SH-SY5Y (cell line): ENCODE measurements around the gene ACKR2.

ENCODE experiments used
- GATA2 ChIP-seq: IDR thresholded peaks from 2 replicates; pipeline ENCODE4 v1.6.1; 2011; ENCODE audit warnings: mild to moderate bottlenecking, low read depth, low read length
- GATA3 ChIP-seq: IDR thresholded peaks from 2 replicates; pipeline ENCODE4 v1.6.1; 2011; ENCODE audit warnings: low read depth, mild to moderate bottlenecking, low read length, moderate library complexity

The ACKR2 gene, protein sequence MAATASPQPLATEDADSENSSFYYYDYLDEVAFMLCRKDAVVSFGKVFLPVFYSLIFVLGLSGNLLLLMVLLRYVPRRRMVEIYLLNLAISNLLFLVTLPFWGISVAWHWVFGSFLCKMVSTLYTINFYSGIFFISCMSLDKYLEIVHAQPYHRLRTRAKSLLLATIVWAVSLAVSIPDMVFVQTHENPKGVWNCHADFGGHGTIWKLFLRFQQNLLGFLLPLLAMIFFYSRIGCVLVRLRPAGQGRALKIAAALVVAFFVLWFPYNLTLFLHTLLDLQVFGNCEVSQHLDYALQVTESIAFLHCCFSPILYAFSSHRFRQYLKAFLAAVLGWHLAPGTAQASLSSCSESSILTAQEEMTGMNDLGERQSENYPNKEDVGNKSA

GRCh38 chr3:42809202-42809601 lies at the start of gene ACKR2:
ACKR2 (plus strand) TSS chr3:42809445; CDS start chr3:42864503, 55,058 bp downstream.
- TF ChIP-seq GATA3 = no peak
- no peak for TF ChIP-seq GATA2

DNA sequence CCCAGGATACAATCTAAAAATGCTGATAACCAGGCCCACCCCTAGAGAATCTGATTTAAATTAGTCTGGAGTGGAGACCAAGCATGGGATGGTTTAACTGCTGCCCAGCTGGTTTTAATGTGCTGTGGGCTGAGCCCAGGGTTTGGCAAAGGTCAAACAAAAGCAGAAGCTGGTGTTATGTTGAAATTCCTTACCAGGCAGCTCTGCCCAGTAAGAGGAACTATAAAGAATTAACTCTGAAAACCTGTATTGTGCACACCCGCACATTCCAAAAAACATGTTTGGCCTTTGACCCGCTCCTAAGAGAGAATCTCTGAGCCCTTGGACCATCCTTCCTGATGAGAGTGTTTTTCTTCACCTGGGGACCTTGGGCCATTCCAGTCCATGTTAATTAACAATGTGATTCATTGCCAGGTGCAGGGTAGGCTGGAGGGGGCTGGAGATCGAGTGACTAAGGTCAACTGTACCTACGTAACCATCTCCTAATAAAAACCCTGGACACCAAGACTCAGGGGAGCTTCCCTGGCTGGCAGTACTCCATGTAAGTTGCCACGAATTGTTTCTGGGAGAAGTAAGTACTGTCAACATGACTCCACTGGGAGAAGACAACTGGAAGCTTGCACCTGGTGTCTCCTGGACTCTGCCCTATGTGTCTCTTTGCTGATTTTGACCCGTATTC lies 47.1 kb upstream of the ACKR2 start:
- no peak for TF ChIP-seq GATA2
- TF ChIP-seq GATA3 = no peak

- no peak for TF ChIP-seq GATA2
- TF ChIP-seq GATA3 = no peak
Measured at GRCh38 chr3:42763021-42763420, 46.2 kb upstream of the ACKR2 start.

GRCh38 chr3:42764115-42764514 lies 45.1 kb upstream of the ACKR2 start:
- TF ChIP-seq GATA3 = no peak
- TF ChIP-seq GATA2 = no peak

- no peak for TF ChIP-seq GATA3
- TF ChIP-seq GATA2 = no peak
Measured at GRCh38 chr3:42764561-42765295, 44.5 kb upstream of the ACKR2 start.

GRCh38 chr3:42769477-42770131 lies 39.6 kb upstream of the ACKR2 start:
- TF ChIP-seq GATA3 (no peak), GATA2 (no peak)

DNA sequence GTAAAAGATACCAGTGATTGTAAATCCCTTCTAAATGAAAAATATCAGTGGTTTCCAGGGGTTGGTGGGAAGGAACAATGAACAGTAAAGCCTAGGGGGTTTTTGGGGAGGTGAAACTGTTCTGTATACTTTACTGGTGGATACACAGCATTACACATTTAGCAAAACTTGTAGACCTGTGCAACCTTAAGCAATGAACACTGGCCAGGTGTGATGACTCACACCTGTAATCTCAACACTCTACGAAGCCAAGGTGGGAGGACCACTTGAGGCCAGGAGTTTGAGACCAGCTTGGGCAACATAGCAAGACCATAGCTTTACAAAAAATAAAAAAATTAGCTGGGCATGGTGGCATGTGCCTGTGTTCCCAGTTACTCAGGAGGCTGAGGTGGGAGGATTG lies 38.0 kb upstream of the ACKR2 start:
- no peak for TF ChIP-seq GATA3
- TF ChIP-seq GATA2 = no peak

DNA sequence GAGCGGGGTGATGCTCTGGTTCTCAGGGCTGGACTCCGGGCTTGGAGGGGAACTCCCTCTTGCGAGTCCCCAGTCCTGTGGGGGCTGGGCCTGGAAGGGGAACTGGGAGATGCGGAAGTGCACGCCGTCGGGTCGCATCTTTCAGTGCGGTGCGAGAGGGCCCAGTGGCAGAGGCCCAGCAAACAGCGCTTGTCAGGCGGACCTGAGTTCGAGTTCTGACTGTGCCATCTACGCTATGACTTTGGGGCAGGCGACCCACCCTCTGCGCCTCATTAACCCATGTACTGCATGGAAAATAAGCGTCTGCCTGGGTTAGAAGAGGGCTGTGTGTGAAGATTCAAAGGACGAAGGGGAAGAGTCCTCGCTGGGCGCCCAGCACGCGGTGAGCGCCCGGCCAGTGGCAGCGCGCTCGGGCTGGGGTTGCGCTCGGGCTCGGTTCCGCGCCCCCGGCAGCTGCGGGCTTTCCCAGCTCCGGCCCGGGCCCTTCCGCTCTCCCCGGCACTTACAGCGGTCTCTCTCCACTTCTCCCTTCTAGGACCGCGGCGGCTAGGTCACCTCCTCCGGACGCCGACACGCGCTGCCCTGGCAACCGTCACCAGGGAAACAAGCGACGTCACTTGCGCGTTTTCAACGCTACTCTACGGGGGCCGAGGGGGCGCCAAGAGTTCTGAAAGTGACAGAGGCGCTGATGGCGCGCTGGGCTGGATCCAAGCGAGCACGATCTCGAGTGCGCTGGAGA lies 36.4 kb upstream of the ACKR2 start, which contains the start of gene CCDC13:
Gene CCDC13, minus strand, starts transcription at position 584 of the 739 bp plus-strand sequence. CDS start 14,908 bp downstream, outside the sequence.
- no peak for TF ChIP-seq GATA2
- TF ChIP-seq GATA3 = no peak

DNA sequence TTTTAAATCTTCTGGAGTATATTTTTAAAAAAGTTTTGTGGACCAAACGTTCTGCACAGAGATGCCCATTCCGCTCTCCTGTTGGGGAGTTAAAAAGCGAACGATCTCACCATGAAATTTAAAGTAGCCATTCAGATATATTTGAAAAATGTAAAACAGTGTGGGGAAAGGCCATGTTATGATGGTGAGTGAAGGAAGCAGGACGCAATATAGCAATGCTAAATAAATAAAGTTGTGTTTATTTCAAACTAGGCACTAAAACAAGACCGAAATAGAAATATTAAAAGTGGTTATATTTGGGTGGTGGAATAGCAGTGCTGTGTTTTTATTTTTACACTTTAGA lies 35.9 kb upstream of the ACKR2 start:
- TF ChIP-seq GATA3 = no peak

- TF ChIP-seq GATA2 = no peak
- TF ChIP-seq GATA3 = no peak
Measured at GRCh38 chr3:42778644-42779043, 30.6 kb upstream of the ACKR2 start.

- TF ChIP-seq GATA3 (no peak), GATA2 (no peak)
Measured at GRCh38 chr3:42780398-42780797, 28.8 kb upstream of the ACKR2 start.

DNA sequence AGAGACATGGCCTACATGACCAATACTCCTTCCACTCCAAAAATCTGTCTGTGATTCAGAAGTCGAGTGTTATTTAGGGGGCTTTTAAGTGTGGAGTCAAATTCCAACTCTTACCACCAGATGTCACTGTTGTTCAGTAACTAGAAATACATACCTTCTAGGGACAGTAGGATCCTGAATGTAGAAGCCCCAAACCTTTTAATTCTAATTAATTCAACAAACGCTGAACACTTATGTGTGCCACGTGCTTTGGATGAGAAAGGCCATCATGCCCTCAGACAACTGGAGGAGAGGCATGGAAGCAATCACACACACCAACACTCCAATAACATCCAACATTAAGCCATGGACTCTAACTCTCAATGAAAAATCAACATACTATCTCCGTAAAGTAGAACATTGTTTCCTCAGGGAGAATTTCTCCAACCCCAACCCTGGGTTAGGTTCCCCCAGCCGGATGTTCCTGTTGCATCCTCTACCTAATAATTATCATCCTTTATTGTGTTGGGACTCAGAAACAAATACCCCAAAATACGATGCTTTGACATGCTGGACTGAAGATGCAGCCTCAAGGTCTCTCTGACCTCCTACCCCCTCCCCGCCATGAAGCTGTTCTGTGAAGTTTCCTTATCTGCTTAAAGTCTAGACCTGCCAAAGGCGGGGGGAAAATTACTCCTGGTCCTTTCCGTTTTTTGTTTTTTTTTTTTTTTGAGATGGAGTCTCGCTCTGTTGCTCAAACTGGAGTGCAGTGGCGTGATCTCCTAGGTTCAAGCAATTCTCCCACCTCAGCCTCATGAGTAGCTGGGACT lies 28.1 kb upstream of the ACKR2 start:
- TF ChIP-seq GATA3 (no peak), GATA2 (no peak)

DNA sequence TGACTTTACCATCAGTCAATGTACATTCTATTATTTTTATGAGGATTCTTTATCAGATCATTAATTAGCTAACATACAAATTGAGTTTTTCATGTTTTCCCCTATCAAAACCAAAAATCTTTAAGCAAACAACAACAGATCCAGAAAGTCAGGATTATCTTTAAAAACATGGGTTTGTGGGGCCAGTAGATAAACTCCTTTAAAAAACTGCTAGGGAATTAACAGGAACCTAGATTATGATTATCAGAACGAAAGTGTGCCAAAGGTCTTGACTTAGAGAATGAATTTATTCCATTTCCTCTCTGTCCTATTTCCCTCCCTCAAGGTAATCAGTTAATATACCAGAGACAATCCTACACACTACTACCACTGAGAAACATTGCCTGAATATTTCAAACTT lies 23.0 kb upstream of the ACKR2 start:
- TF ChIP-seq GATA2 (no peak), GATA3 (no peak)

- TF ChIP-seq GATA3 (no peak), GATA2 (no peak)
Measured at GRCh38 chr3:42786631-42787030, 22.6 kb upstream of the ACKR2 start.
